Panc1 (cell line): Measurements from ENCODE around the gene KCNQ2.

Experiments
- CTCF ChIP-seq: fragments of 450-650 bp; IDR thresholded peaks from 2 replicates; pipeline ENCODE4 v1.5.1; 2017; ENCODE audit warnings: mild to moderate bottlenecking
- POLR2AphosphoS5 ChIP-seq: IDR thresholded peaks from 2 replicates; pipeline ENCODE4 v1.6.1; 2012; ENCODE audit warnings: mild to moderate bottlenecking, low read depth, low read length, moderate library complexity
- REST ChIP-seq, 2 experiments: IDR thresholded peaks; 2 replicates each; pipeline ENCODE4 v1.6.1; 2011 to 2012; ENCODE audit warnings: low read depth in 2 of 2, control low read depth in 1 of 2, low read length in 1 of 2, mild to moderate bottlenecking in 1 of 2, moderate library complexity in 1 of 2; ENCODE audit not compliant: insufficient read depth in 1 of 2
- SIN3A ChIP-seq: IDR thresholded peaks from 2 replicates; pipeline ENCODE4 v1.6.1; 2012; ENCODE audit warnings: low read depth, mild to moderate bottlenecking, low read length, moderate library complexity, borderline replicate concordance; ENCODE audit not compliant: insufficient read depth

GRCh38 chr20:63501818-63502670 lies 29.6 kb upstream of the KCNQ2 start:
- TF ChIP-seq CTCF: no peak
- TF ChIP-seq POLR2AphosphoS5: no peak
- no peak for TF ChIP-seq REST (IDR thresholded peaks at IDR 0.05; ENCODE audit: insufficient read depth in 1 of 2, low read depth in 2 of 2, low read length in 1 of 2)
- no peak for TF ChIP-seq SIN3A
